Neural crest cell (in vitro differentiated cells): ENCODE results near the gene FAM174C. TPM values are rescaled to one million over a fixed set of nuclear protein-coding genes. Genes with fewer than 3 reads are reported as not detected.

Experiments
- DNase-seq: peaks from one replicate; pipeline ENCODE4 v3.0.0; 2021; ENCODE audit warnings: low read depth, mixed read lengths, low spot score
- H3K27ac Mint-ChIP-seq: one replicate; pipeline ENCODE4 v1.8.0; 2021; ENCODE audit warnings: mild to moderate bottlenecking, mixed read lengths; ENCODE audit not compliant: unreplicated experiment
- H3K27me3 Mint-ChIP-seq: 2 replicates; pipeline ENCODE4 v1.8.0; 2021; ENCODE audit warnings: low read depth, mild to moderate bottlenecking, mixed read lengths
- H3K36me3 Mint-ChIP-seq: 2 replicates; pipeline ENCODE4 v1.8.0; 2021; ENCODE audit warnings: low read depth, mild to moderate bottlenecking, mixed read lengths
- H3K4me1 Mint-ChIP-seq: 2 replicates; pipeline ENCODE4 v1.8.0; 2021; ENCODE audit warnings: mixed read lengths
- H3K4me3 Mint-ChIP-seq: one replicate; pipeline ENCODE4 v1.8.0; 2021; ENCODE audit warnings: mild to moderate bottlenecking, mixed read lengths
- H3K9me3 Mint-ChIP-seq: 2 replicates; pipeline ENCODE4 v1.8.0; 2021; ENCODE audit warnings: mixed read lengths
- total RNA-seq: library from RNA; stranded (reverse); gene quantifications from 2 replicates; pipeline ENCODE4 v1.2.1, GENCODE V29; 2021
- TF ChIP-seq, protein P1 (sequence below): fragments of 200-600 bp; sonication (generic); conservative IDR thresholded peaks from 2 replicates; pipeline ENCODE4 v1.5.0; 2021; ENCODE audit warnings: antibody characterized with exemption, mild to moderate bottlenecking

FAM174C gene
- total RNA-seq, 1 donor from 2014 or later, result 36.6 TPM

DNA sequence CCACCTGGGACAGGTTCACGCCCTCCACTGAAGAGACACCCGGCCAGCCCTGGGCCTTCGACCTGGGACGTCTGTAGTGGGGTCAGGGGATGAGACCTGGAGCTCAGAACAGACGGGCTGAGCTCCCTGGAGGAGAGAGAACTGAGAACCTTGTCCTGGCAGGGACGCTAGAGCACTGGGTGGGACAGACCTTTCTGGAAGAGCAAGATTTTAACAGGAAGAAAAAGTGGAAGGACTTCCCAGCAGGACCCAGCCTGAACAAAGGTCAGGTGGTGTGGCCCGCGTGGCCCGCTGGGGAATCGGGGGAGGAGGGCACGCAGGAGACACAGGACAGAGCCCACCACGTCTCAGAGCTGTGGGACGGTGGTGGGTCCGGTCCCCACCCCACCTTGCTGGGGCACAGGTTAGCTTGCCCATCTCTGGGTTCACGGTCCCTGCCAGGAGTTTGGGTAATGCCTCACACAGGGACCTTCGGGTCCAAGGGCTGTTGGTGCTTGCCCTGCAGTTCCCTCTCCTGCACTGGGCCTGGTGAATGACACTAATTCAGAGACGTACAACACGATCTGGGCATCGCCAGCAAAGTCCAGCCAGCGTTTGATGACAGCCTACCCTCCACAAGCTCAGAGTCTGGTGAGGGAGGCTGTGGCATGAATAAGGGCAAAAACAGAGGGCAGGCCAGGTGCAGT is 9.1 kb downstream of the FAM174C start:
- TF ChIP-seq, protein P1, sequence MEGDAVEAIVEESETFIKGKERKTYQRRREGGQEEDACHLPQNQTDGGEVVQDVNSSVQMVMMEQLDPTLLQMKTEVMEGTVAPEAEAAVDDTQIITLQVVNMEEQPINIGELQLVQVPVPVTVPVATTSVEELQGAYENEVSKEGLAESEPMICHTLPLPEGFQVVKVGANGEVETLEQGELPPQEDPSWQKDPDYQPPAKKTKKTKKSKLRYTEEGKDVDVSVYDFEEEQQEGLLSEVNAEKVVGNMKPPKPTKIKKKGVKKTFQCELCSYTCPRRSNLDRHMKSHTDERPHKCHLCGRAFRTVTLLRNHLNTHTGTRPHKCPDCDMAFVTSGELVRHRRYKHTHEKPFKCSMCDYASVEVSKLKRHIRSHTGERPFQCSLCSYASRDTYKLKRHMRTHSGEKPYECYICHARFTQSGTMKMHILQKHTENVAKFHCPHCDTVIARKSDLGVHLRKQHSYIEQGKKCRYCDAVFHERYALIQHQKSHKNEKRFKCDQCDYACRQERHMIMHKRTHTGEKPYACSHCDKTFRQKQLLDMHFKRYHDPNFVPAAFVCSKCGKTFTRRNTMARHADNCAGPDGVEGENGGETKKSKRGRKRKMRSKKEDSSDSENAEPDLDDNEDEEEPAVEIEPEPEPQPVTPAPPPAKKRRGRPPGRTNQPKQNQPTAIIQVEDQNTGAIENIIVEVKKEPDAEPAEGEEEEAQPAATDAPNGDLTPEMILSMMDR, result no peak
- no peak for DNase-seq
- peaks cover 16% of the 10 kb centered on the region for H3K4me1 Mint-ChIP-seq
- no peak overlapping the region for H3K27ac Mint-ChIP-seq
- no peaks in the 10 kb centered on the region for H3K9me3 Mint-ChIP-seq
- H3K4me3 Mint-ChIP-seq, result peak overlapping the region; percentile 85
- peaks cover 20% of the 10 kb centered on the region for H3K27me3 Mint-ChIP-seq
- H3K36me3 Mint-ChIP-seq, result peaks cover 3% of the 10 kb centered on the region

DNA sequence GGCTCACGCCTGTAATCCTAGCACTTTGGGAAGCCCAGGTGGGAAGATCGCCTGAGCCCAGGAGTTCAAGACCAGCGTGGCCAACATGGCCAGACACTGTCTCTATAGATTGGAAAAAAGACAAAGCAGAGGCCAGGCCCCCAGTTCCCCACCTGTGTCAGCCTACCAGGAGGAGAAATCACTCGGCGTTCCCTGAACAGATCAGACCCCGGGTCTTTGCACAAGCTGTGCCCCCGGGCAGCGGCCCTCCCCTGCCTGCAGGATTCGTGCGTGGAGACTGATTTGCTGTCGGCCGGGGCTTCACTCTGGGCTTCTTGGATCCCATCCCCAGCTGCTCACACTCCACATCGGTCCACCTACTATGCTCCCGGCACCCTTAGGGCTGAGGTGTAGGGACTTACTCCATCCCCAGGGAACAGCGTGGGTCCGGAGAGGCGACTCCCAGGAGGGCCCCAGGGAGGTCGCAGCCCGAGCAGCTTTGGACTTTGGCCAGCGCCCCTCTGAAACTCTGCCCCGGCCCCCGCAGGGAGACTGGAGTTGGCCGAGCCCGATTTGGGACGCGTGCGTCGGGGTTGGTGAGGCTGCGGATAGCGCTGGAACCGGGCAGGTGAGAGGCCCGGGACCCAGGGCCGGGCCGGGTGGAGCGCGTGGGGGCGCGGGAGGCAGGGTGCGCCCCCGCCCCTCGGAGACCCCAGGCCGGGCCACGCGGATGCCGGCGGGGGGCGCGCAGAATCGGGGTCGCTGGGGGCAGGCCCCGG is 9.8 kb downstream of the FAM174C start:
- Mint-ChIP-seq H3K27me3 (peaks cover 13% of the 10 kb centered on the region), H3K27ac (peak overlapping the region; percentile 19)
- TF ChIP-seq, protein P1, result no peak

DNA sequence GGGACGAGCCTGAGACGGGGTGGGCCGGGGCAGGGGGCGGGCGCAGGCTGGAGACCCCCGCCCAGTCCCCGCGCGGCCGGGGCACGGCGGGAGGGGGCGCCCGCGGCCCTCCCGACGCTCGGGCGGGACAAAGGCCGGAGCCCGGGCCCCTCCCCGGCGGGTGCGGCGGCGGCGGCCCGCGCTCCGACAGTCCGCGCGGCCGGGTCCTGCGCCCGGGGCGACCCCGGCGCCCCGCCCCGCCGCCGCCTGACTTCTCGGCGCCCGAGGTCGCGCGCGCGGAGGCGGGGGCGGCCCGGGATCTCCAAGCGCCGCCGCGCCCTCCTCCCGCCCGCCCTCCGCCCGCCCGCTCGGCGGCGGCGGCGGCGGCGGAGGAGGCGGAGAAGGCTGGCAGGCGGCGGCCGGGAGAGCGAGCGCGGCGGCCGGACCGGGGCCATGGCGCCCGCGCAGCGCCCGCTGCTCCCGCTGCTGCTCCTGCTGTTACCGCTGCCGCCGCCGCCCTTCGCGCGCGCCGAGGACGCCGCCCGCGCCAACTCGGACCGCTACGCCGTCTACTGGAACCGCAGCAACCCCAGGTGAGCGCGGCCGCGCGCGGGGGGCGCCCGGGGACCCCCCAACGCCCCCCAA is 10.5 kb downstream of the FAM174C start, which contains the start of gene EFNA2:
TSS of gene EFNA2 (plus strand) at position 137 of the 624 bp plus-strand sequence. CDS start at position 433, 296 bp downstream.
- H3K36me3 Mint-ChIP-seq, result no peaks in the 10 kb centered on the region
- no peak for DNase-seq
- peaks cover 13% of the 10 kb centered on the region for H3K27me3 Mint-ChIP-seq
- H3K4me1 Mint-ChIP-seq, result peaks cover 8% of the 10 kb centered on the region
- peak within 1 kb of the TSS; percentile 19 for H3K27ac Mint-ChIP-seq
- H3K9me3 Mint-ChIP-seq, result no peaks in the 10 kb centered on the region
- TF ChIP-seq, protein P1, result no peak
- H3K4me3 Mint-ChIP-seq, result peak within 1 kb of the TSS; percentile 86

More for the DNA sequence above, 9.8 kb downstream of the FAM174C start:
- peak overlapping the region; percentile 85 for H3K4me3 Mint-ChIP-seq
- H3K9me3 Mint-ChIP-seq, result no peaks in the 10 kb centered on the region
- DNase-seq, result no peak
- H3K36me3 Mint-ChIP-seq, result no peaks in the 10 kb centered on the region
- H3K4me1 Mint-ChIP-seq, result peaks cover 9% of the 10 kb centered on the region

DNA sequence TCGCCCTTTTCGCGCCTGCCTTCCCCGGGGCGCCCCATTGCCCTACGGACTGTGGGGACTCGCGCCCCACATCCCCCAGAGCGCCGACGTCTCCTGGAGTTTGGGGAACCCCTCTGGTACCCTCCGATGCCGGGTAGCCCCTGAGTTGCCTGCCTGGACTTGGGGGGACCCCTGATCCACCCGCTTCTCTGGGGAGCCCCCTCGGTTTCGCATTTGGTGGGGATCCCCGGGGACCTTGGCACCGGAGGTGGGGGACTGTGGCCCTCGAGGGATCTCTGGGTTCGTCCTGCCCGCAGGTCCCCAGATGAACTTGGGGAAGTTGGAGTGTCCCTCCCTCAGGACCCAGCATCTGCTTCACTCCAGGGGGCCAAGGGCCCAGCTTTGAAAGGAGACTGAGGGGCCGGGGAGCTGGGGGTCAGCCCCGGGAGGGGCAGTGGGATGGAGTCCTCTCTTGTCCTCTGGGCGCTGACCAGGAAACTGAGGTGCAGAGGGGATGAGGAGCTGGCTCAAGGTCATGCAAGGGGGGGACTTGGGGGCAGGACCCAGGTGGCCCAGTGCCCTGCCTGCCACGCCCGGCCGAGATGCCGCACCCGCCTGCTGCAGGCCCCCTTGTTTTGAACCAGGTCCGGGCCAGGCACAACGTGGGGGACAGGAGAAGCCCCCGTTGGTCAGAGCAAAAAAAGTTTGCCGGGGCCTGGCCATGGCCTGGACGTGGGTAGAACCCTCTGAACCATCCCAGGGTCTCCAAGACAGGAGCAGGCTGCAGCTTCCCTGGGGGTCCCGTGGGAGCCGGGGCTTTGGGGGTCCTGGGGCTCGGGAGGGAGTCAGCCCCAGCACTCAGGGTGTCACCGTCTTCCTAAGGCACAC is 11.4 kb downstream of the FAM174C start:
- Mint-ChIP-seq H3K27me3 (peaks cover 11% of the 10 kb centered on the region), H3K4me3 (peak overlapping the region; percentile 86), H3K36me3 (no peaks in the 10 kb centered on the region), H3K4me1 (peaks cover 8% of the 10 kb centered on the region), H3K9me3 (no peaks in the 10 kb centered on the region), H3K27ac (no peak overlapping the region)
- no peak for DNase-seq
- TF ChIP-seq, protein P1, result no peak
